H1 (cell line): ENCODE measurements around the gene ANO6. TPM values are rescaled to one million over a fixed set of nuclear protein-coding genes. Genes with fewer than 3 reads are reported as not detected.

Experiments
- SP1 ChIP-seq: IDR thresholded peaks from 2 replicates; pipeline ENCODE4 v1.6.1; 2011; ENCODE audit warnings: low read depth, low read length
- SP2 ChIP-seq: IDR thresholded peaks from 2 replicates; pipeline ENCODE4 v1.6.1; 2012; ENCODE audit warnings: mild to moderate bottlenecking, low read length, inconsistent platforms
- ZNF274 ChIP-seq: IDR thresholded peaks from 2 replicates; pipeline ENCODE4 v1.7.0; 2012; ENCODE audit warnings: low read length, borderline replicate concordance; ENCODE audit errors: extremely low read depth
- polyA plus RNA-seq, 7 experiments: library from polyadenylated mRNA; depleted of rRNA in 3 of 7; stranded (reverse) in 5 of 7; unstranded in 2 of 7; fragments of >200 nt in 5 of 7; fragments of 200-250 nt in 2 of 7; gene quantifications; 1 replicate in 5 of 7; 2 replicates in 1 of 7; 4 replicates in 1 of 7; pipeline versions ENCODE4 v1.2.1 to v1.2.3, GENCODE V29; 2011 to 2013; ENCODE audit warnings: missing spikeins in 2 of 7, mixed read lengths in 2 of 7
- total RNA-seq: library from RNA; stranded (reverse); fragmentation: NEBNext Ultra II Directional; extraction: Animal tissue kit (Norgen Biotek cat#: 25700); gene quantifications from 2 replicates; pipeline ENCODE4 v1.2.1, GENCODE V29; 2021
- TF ChIP-seq, protein P1 (sequence below), 3 experiments: IDR thresholded peaks; 1 replicate in 2 of 3; 2 replicates in 1 of 3; pipeline versions ENCODE4 v1.5.1 to v1.6.1; 2011; ENCODE audit warnings: low read length in 3 of 3, mild to moderate bottlenecking in 3 of 3, inconsistent platforms in 2 of 3, low read depth in 1 of 3, moderate library complexity in 1 of 3; ENCODE audit not compliant: insufficient read depth in 1 of 3; ENCODE audit errors: control extremely low read depth in 1 of 3

Gene ANO6
- total and polyA plus RNA-seq, 2 of the 8 experiments (the other 6 are each of a cell fraction or from before 2014, with no cell fraction given) = 15.1 to 39.7 TPM

DNA sequence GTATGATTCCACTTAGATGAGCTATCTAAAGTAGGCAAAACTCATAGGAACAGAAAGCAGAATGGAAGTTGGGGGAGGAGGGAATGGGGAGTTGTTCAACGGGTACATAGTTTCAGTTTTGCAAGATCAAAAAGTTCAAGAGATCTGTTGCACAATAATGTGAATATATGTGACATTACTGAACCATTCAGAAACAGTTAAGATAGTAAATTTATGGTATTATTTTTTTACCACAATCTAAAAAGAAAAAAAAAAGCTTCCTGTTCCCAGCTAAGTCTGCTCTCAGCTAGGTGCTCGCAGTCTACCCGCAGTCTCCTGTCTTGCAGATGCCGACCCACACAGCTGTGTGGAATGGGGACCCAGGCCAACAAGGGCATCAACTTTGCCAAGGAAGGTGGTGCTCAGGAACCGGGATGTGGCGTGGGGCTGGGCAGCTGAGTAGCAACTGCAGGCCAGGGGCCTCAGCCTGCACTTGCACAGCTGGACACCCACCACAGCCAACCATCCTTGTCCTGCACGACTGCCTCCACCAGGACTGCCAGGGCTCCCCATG lies 15.3 kb upstream of the ANO6 start (continued):
- TF ChIP-seq, protein P1, sequence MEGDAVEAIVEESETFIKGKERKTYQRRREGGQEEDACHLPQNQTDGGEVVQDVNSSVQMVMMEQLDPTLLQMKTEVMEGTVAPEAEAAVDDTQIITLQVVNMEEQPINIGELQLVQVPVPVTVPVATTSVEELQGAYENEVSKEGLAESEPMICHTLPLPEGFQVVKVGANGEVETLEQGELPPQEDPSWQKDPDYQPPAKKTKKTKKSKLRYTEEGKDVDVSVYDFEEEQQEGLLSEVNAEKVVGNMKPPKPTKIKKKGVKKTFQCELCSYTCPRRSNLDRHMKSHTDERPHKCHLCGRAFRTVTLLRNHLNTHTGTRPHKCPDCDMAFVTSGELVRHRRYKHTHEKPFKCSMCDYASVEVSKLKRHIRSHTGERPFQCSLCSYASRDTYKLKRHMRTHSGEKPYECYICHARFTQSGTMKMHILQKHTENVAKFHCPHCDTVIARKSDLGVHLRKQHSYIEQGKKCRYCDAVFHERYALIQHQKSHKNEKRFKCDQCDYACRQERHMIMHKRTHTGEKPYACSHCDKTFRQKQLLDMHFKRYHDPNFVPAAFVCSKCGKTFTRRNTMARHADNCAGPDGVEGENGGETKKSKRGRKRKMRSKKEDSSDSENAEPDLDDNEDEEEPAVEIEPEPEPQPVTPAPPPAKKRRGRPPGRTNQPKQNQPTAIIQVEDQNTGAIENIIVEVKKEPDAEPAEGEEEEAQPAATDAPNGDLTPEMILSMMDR (IDR thresholded peaks at IDR 0.05; ENCODE audit: control extremely low read depth in 1 of 3, insufficient read depth in 1 of 3, low read depth in 1 of 3, low read length in 3 of 3) = no peak
- TF ChIP-seq SP2 = no peak
- no peak for TF ChIP-seq ZNF274
- no peak for TF ChIP-seq SP1
